Endometrium (tissue), 2 donors: ENCODE measurements around the gene KRT86.
"Not testable (repeated sequence)": the region's sequence is repeated elsewhere in the genome, so short reads cannot be mapped to it uniquely, and the experiment has no call there.

Experiments
- FAIRE-seq: peaks from 2 replicates; lab custom pipeline; 2012; peaks lifted over from hg19 to GRCh38; lab: Jason Lieb, UNC
- donor health status: control.
- donor health status: control.

KRT86 gene

DNA sequence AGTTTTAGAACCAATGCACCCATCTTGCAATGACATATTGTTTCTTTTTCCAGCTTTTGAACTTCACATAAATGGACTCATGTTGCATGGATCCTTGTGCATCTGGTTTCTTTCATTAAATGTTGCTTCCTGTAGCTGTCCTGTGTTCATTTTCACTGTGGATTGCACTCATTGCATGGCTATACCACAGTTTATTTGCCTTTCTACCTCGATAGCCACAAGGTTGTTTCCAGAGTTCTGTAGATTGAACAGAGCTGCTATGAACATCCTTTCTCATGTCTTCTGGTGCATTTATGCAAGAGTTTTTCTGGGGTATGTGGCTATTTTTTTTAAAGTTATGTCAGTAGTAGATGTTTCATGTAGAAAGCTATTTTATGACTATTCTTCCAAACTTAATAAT lies 20.4 kb downstream of the KRT86 start:
- FAIRE-seq: no peak

DNA sequence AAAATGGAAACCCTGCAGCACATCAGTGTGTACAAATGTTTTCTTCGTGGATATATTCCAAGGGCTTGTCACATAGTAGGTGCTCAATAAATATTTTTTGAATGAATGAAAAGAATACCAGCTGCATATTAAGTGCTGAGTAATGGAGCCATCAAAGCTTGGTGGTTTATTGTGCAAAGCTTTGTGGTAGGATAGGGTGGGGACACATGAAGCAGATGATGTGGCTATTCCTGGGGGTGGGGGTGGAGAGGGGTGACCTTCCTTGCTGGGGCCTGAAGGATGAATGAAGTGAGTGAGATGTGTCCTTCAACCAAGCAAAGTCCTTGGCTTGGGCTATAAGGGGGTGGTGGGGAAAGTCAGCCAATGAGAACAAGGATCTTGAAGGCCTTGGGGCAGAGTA lies 21.2 kb downstream of the KRT86 start:
- no peak for FAIRE-seq

DNA sequence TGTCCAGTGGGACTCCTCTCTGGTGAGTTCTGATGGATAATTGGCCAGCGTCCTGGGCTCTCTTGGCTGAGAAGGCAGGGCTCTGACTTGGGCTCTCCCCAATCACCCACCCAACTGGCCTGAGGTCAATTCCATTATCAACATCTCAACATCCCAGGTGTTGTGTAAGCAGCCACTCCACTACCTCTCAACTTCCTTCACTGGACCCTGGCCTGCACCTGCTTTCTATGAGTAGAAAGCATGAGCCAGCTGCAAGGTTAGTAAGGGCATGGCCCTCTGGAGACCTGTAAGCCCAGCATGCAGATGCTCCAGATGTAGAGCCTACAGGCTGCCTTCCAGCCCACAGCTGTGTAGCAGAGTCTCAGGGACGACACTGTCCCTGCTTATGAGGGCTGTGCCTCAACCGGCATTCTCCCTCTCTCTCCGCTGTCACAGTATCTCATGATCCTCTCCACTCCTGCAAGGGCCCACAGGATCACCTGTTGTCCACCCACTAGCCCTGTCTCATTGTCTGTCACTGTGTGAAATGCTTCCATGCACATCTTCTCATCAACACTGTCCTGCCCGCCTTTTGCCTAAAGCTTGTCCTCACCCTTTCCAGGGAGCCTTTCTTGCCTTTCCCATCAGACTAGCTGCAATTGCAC lies 22.2 kb downstream of the KRT86 start:
- FAIRE-seq: no peak

DNA sequence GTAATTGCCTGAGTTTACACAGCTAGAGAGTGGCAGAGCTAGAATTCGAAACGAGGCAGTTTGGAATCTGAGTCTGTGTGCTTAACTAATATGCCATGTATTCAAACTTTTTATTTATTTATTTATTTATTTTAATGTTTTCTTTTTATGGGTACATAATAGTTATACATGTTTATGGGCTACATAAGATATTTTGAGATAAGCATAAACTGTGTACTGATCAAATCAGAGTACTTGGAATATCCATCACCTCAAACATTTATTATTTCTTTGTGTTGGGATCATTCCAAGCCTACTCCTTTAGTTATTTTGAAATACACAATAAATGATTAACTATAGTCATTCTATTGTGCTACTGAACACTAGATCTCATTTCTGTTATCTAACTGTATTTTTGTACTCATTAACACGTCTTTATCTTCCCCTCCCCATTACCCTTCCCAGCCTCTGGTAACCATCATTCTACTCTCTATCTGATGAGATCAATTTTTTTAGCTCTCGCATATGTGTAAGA lies 24.3 kb downstream of the KRT86 start:
- FAIRE-seq: no peak

DNA sequence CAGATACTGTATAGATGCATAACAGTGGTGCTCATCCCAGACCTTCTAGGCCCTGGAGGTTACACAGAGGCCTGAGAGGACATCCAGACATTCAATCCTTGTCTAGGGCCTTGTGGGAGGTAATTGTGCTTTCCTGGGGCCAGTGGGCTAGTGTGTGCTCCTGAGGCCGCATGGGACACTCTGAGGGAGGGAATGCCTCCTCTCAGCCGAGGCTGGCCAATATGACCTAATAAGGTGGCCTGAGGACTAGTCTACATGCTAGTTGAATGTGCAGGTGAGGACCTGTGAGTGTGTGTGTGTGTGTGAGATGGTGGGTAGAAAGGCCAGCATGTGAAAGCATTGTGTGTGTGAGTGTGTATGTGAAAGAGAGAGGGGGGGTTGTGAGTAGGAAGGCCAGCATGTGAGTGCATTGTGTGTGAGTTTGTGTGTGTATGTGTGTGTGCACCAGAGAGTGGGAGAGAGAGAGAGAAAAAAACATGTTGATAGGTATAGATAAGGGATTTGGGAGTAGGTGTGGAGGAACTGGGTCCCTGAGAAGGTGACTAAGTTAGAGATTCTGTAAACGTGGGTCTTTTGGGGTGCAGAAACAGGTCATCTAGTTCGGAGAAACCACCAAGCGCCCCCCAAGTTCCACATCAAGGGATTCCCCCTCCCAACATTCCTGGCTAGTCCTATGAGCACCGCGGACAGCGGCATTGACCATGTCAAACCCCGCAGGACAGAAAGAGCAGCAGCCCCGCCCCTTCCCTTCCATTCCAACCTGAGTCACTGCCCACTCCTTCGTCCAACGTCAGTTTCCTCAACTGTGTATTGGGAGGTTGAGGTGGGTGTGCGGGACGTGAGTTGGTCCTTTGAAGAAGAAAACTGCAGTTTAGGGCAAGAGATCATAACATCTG lies 26.6 kb downstream of the KRT86 start:
- no peak for FAIRE-seq

DNA sequence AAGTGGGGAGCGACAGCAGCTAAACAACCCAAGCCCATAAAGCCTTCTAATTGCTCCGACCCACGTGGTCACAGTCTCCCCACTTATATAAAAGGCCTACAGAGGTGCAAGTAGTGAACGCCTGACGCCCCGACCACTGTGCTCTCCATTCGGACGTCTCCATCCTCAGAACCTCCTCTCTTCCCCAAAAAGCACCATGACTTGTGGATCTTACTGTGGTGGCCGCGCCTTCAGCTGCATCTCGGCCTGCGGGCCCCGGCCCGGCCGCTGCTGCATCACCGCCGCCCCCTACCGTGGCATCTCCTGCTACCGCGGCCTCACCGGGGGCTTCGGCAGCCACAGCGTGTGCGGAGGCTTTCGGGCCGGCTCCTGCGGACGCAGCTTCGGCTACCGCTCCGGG lies 27.3 kb downstream of the KRT86 start:
- FAIRE-seq: not testable (repeated sequence)

DNA sequence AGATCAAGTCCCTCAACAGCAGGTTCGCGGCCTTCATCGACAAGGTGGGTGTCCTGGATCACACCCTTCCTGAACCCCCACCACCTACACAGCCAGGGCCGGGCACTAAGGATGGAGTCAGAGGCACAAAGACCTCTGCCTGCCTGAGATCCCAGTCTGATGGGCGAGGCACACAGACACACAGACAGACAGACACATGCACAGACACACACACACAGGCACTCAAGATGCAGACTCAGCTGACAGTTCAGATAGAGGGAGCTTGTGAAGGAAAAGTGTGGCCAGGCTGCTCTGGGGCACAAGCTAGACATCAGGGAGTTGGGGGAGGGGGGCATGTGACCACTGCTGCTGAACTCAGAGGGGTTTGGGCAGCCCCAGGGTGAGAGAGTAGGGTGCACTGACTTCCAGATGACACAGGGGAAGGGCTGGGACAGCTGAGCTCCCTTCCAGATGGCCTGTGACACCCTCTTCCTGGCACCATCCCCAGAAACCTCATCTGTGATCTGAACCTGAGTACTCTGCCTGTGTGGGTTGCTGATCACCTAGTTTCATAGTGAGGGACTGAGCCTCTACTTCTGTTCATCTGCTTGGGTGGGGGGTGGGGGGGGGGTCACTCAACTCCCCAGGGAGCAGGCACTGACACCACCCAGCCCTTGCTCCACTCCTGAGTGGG lies 27.9 kb downstream of the KRT86 start:
- not testable (repeated sequence) for FAIRE-seq

DNA sequence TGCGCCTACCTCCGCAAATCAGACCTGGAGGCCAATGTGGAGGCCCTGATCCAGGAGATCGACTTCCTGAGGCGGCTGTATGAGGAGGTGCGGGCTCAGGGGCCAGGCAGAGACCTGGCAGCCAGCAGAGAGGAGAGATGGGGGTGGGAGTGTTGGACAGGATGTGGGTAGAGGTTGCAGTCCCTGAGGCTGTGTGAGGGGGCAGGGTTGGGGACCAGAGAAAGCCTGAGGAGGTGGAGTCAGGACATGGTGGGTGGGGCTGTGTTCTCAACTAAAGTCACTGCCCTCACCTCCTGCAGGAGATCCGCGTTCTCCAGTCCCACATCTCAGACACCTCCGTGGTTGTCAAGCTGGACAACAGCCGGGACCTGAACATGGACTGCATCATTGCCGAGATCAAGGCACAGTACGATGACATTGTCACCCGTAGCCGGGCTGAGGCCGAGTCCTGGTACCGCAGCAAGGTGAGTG lies 30.5 kb downstream of the KRT86 start:
- not testable (repeated sequence) for FAIRE-seq

DNA sequence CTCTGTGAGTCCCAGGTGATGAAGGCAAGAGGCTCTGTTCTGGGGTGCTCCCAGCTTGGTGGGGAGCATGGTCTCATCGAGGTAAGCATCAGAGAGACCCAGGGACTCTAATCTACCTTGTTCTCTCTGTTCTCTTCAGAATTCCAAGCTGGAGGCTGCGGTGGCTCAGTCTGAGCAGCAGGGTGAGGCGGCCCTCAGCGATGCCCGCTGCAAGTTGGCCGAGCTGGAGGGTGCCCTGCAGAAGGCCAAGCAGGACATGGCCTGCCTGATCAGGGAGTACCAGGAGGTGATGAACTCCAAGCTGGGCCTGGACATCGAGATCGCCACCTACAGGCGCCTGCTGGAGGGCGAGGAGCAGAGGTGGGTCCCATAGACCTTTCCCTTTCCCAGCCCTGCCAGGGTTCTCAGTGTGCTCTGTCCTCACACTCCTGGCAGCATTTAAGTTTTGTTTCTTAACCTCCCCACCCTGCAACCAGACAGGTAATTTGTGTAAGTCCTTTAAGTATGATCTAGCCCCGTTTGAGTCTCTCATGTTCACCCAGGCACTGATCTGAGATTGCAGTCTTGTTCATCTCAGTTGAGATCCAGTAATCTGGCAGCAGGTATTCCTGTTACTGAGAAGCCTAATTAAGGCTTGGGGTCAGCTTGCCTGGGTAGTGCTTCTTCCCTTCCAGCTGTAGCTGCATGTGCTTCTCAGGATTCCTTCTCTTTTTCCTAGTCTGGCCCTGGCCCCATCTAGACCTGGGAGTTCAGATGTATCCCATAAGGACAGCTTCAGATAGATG lies 31.7 kb downstream of the KRT86 start:
- no peak for FAIRE-seq

DNA sequence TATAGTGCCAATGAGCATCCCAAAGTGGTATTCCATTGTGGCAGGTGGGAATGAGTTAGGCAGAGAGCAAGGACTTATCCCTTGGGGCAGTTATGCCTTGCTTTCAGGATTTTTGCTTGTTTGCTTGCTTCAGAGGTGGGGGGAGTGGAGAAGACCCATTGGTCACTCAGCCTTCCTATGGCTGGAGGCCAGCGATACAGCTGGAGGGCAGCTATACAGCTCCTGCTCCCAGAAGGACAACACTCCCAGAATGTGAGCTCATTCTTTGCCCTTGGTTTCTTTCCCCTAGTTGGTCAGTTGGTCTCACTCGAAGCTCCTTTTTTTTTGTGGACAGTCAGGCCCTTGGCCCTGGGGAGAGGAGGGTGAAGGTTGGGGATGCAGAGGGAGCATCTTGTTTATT lies 32.3 kb downstream of the KRT86 start:
- no peak for FAIRE-seq

DNA sequence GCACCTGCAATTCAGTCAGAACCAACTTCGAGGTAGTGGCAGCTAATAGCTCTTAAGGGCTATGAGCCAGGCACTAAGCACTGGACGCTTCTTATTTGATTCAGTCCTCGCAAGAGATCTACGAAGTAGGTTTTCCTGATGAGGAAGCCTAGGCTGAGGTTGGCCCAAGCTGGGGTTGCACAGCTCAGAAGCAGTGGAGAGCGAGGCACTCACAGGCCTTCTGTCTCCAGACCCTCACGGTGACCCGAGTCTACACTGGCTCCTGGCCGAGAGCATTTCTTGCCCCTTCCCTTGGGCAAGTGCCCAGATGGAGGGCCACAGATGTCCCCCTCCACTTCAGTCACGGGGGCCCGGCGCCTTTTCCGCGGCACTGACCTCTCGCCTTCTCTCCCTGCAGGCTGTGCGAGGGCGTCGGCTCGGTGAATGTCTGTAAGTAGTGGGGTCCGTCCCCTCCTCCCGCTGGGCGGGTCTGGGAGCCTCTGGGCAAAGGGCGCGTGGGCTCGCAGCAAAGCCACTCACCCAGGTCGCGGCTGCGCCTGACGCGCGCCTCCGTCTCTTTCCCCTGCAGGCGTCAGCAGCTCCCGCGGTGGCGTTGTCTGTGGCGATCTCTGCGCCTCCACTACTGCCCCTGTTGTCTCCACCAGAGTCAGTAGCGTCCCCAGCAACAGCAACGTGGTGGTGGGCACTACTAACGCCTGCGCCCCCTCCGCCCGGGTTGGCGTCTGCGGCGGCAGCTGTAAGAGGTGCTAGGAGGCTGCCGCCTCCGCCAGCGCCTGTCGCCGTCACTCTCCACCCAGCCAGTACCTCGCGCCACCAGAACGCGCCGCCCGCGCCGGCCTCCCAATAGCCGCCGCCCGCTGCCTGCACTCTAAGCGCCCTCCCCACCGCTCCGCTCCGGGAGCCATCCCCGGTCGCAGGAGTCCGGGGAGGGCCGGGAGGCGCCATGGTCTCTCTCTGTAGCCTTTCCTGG lies 33.7 kb downstream of the KRT86 start:
- no peak for FAIRE-seq

DNA sequence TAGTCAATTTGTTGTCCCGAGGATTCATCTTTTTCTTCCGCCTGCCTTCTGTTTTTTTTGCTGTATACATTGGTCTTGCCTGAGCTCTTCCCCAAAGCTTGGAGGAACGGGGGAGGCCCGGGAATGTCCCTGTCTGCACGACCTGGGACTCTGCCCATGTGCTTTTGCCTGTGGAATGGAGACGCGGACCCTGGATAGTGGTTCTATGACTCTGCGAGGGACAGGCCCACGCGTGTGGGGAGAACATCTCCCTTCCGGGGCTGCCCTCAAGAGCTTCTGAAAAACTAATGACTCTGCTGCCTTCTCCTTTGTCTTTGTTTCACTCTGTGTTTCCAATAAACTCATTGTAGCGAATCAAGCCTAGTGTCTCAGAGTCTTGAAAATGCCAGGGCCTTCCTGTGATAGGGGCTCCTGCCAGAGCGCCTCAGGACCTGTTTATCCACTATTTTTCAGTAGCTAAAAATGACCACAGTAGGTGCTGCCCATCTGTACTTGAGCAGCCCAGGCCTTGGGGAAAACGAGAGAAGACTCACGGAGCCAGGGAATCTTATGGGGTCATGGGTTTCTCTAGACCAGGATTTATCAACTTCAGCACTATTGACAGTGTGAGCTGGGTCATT lies 34.5 kb downstream of the KRT86 start:
- no peak for FAIRE-seq

DNA sequence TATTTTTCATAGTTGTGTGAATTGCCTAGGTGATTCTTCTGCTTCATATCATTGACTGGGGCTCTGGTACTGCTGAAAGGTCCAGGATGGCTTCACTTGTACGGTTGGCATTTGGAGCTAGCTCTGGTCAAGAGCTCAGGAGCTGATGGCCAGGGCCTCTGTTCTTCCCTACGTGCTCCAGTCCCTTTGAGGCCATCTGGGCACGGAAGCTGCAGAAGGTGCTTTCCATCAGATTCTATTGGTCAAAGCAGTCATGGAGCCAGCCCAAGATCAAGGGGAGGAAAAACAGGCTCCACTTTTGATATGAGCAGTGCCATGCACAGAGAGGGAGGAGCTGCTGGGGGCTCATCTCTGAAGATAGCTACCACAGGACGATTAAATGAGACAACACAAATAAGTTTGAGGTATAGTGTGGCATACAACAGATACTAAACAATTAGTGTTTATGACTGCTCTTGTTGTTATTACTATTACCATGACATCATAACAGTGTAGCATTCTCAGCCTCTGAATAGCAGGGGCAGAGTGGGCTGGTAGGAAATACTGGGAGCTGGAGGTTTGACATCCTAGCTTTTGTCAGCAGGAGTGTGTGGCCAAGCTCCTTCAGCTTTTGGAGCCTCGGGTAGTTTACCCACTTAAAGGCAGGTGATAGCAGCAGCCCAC lies 36.3 kb downstream of the KRT86 start:
- FAIRE-seq: no peak

DNA sequence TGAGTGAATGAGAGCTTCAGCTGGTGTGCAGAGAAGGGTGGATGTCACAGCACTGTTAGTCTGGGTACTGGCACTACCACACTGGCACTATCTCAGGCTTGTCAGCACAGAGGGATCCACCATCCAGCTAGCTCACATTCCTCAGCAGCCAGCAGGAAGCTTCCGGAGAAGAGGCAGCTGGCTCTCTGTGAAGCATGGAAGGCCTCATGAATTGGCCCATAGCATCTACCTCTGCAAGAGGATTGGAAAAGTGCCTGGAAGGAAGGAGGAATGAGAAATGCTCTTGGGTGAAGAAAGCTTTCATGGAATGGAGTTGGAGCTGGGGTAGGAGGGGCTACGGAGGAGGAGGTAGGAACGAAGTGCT lies 36.8 kb downstream of the KRT86 start:
- FAIRE-seq: no peak

DNA sequence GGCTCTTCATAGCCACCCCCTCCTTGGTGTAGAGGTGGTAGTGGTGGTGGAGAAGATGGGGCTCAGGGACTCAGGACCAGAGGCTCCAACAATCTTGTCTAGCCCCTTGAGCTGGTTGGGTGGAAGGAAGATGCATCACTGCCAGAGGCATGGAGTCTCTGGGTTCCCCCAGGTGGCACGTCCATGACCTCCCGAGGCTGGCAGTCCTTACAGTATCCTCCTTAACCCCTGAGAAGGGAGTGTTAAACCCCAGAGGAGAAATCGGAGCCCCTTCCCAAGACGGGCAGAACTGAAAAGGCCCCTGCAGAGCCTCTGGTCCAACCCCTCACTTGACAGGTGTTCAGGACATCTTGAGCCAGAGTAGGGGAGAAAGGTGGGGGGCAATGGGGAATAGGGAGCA lies 37.6 kb downstream of the KRT86 start:
- FAIRE-seq: no peak

DNA sequence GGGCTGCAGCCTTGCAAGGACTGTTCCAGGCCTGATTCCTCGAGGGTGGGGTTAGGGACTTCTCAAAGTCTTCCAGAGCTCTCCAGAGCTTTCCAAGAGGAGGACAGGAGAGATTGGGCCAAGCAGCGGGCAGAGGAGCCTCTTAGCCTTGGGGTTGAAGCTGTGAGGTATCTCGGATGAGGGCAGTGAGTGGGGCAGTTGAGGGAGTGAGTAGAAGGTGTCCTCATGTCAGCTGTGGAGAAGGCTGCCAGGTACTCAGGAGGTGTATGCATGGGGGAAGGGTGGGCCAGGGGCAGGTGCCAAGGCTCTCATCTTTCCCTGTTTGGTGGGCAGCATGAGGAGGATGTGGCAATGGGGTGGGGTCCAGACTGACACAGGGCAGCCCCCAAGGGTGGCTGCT lies 39.0 kb downstream of the KRT86 start:
- no peak for FAIRE-seq

DNA sequence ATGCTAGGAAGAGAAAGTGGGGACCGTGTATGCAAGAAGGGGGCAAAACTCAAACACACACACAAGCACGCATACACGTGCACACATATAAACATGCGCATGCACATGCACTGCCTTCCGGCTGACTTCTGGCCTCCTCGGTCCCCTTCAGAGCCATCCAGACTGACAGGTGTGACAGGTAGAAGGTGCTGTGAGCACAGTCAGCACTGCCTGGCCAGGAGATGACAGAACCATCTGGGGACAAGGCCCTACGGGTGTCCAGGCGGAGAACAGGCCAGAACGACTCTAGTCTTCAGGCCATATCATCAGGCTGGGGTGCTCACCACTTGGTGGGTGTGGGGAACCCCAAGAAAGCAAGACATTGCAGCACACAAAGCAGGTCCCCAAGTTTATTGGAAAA lies 39.5 kb downstream of the KRT86 start:
- no peak for FAIRE-seq

DNA sequence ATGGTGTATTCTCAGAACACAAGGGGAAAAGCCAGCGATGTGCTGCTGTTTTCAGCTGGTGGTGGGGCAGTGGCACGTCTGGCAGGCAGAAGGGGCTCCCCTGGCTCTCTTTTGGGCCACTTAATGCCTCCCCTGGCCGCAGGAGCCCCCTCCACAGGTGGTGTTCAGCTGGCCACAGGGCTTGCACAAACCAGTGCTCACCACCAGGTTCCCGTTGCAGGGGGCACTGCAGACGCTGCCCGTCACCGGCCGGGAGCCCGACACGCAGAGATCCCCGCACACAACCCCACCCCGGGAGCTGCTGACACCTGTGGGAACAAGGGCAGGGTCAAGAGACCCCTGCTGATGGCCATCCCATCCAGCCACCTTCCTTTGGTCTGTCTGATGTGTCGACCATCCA lies 40.1 kb downstream of the KRT86 start:
- FAIRE-seq: no peak

DNA sequence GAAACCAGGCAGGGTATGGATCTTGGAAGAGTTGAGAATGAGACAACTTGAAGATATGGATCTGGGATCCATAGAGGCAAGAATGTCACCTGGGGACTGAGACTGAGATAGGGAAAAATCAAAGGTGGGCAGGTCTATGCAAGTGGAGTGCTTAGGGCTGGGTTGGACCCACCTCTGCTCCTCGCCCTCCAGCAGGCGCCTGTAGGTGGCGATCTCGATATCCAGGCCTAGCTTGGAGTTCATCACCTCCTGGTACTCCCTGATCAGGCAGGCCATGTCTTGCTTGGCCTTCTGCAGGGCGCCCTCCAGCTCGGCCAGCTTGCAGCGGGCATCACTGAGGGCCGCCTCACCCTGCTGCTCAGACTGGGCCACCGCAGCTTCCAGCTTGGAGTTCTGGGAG lies 41.3 kb downstream of the KRT86 start:
- not testable (repeated sequence) for FAIRE-seq

DNA sequence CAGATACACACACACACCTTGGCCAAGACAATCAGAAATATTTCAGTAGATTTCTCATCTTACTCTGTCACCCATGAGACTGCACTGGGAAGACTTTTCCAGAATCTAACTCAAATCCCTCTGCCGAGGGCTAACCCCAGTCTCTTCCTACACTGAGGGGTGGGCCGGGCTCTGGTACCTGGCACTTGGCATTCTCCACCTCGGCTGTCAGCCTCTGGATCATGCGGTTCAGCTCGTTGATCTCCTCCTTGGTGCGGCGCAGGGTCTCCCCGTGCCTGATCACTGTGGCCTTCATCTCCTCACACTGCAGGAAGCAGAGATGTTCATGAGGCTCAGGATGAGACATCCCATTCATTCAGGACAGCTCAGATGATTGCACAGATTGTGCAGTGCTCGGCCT lies 41.8 kb downstream of the KRT86 start:
- FAIRE-seq: no peak
